Testis (tissue), 3 donors: ENCODE measurements around the gene RPN2. TPM values are rescaled to one million over a fixed set of nuclear protein-coding genes. Genes with fewer than 3 reads are reported as not detected.

ENCODE experiments used
- DNase-seq: peaks from one replicate; pipeline ENCODE4 v3.0.0-alpha.2; 2019
- H3K27ac ChIP-seq, 2 donors: fragments of 200-600 bp; sonication (generic); one replicate each; pipeline ENCODE4 v1.5.1; 2019
- H3K27me3 ChIP-seq: fragments of 200-600 bp; sonication (generic); one replicate; pipeline ENCODE4 v1.5.1; 2019
- H3K36me3 ChIP-seq: fragments of 200-600 bp; sonication (generic); one replicate; pipeline ENCODE4 v1.5.1; 2017; ENCODE audit warnings: low read depth; ENCODE audit errors: missing control alignments
- H3K4me1 ChIP-seq: fragments of 200-600 bp; sonication (generic); one replicate; pipeline ENCODE4 v1.5.1; 2019
- H3K4me3 ChIP-seq, 2 donors: fragments of 200-600 bp; sonication (generic); one replicate each; pipeline ENCODE4 v1.5.1; 2017 to 2019
- H3K9me3 ChIP-seq: fragments of 200-600 bp; sonication (generic); one replicate; pipeline ENCODE4 v1.5.1; 2017
- POLR2A ChIP-seq: fragments of 450-650 bp; IDR thresholded peaks from one replicate; pipeline ENCODE4 v1.6.1; 2017; ENCODE audit warnings: antibody characterized with exemption, mild to moderate bottlenecking, moderate library complexity
- WGBS, 2 donors: methylation state at CpG; one replicate each; pipeline ENCODE4 v1.1.5; 2018; 5-methylcytosine and 5-hydroxymethylcytosine counted together
- intact Hi-C: fragments of 100-400 bp; cut with DNase I; formaldehyde crosslinking; loops from one replicate; pipeline ENCODE4 v1.15.1; 2023; ENCODE audit warnings: low total_unique reads
- polyA plus RNA-seq: library from polyadenylated mRNA; stranded (reverse); fragments of 350-450 nt; fragmentation: Illumina TruSeq; extraction: RNeasy Lipid Tissue Mini Kit (QIAGEN cat#74804); gene quantifications from one replicate; pipeline ENCODE4 v1.2.3, GENCODE V29; 2014; ENCODE audit warnings: low read depth, low replicate concordance; ENCODE audit not compliant: insufficient read depth
- total RNA-seq, 2 donors: library from RNA; depleted of rRNA; stranded (reverse); fragments of >200 nt; gene quantifications; one replicate each; pipeline ENCODE4 v1.2.3, GENCODE V29; 2016
- TF ChIP-seq, protein P1 (sequence below), 3 experiments: fragments of 450-650 bp in 2 of 3; fragments of 200-600 bp in 1 of 3; sonication (generic) in 1 of 3; IDR thresholded peaks; one replicate each; pipeline ENCODE4 v1.5.1; 2016 to 2019; ENCODE audit warnings: antibody characterized with exemption in 3 of 3, mild to moderate bottlenecking in 2 of 3, moderate library complexity in 1 of 3

Gene RPN2
- total and polyA plus RNA-seq, 3 donors from 2014 or later, result 200 to 284 (median 235) TPM

DNA sequence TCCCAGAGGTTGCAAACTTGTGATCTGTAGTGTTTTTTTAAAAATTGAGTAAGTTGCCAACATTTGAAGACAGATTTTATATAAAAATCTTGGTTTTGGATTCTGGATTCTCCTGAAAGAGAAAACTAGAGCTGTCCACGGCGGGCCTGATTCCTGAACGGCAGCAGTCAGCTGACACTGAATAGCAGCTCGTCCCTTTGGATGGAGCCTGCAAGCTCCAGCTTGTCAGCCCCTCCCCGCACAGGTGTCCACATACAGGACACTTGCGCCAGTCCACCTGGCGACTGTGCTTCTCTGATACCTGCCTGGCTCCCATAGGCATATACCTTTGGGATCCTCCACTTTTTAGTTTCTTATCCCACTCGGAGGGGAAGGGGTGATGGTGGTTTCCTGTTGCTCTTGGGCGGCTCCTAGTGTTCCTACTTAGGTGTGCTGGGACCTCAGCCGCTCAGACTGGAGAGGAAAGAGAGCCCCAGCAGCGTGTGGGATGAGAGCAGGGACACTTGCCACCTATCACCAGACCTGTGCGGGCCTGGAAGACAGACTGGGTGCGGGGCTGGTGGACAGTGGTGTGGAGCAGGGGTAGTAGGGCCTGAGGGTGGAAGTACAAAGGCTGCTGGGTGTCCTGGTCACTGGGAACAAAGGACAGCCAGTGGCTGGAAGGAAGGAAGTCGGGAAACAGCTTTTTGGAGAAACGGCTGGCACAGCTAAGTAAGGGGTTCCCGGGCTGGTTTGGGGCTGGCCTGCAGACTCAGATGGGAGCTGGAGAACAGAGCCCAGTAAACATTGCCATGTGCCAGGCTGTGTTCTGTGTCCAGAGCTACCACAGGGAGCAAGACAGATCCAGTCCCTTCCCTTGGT lies 64.2 kb downstream of the RPN2 start:
- no peak for DNase-seq
- Histone ChIP-seq H3K4me3 (no peak overlapping the region), H3K27ac (no peak overlapping the region), H3K4me1 (no peaks in the 10 kb centered on the region), H3K36me3 (no peaks in the 10 kb centered on the region), H3K9me3 (no peaks in the 10 kb centered on the region), H3K27me3 (no peaks in the 10 kb centered on the region)
- 88 to 90% methylated on average over 13 to 16 of the region's 16 CpGs for WGBS, 2 donors
- intact Hi-C loops, result no loop called here
- TF ChIP-seq POLR2A, result no peak
- TF ChIP-seq, protein P1, sequence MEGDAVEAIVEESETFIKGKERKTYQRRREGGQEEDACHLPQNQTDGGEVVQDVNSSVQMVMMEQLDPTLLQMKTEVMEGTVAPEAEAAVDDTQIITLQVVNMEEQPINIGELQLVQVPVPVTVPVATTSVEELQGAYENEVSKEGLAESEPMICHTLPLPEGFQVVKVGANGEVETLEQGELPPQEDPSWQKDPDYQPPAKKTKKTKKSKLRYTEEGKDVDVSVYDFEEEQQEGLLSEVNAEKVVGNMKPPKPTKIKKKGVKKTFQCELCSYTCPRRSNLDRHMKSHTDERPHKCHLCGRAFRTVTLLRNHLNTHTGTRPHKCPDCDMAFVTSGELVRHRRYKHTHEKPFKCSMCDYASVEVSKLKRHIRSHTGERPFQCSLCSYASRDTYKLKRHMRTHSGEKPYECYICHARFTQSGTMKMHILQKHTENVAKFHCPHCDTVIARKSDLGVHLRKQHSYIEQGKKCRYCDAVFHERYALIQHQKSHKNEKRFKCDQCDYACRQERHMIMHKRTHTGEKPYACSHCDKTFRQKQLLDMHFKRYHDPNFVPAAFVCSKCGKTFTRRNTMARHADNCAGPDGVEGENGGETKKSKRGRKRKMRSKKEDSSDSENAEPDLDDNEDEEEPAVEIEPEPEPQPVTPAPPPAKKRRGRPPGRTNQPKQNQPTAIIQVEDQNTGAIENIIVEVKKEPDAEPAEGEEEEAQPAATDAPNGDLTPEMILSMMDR (IDR thresholded peaks at IDR 0.05), result no peak

DNA sequence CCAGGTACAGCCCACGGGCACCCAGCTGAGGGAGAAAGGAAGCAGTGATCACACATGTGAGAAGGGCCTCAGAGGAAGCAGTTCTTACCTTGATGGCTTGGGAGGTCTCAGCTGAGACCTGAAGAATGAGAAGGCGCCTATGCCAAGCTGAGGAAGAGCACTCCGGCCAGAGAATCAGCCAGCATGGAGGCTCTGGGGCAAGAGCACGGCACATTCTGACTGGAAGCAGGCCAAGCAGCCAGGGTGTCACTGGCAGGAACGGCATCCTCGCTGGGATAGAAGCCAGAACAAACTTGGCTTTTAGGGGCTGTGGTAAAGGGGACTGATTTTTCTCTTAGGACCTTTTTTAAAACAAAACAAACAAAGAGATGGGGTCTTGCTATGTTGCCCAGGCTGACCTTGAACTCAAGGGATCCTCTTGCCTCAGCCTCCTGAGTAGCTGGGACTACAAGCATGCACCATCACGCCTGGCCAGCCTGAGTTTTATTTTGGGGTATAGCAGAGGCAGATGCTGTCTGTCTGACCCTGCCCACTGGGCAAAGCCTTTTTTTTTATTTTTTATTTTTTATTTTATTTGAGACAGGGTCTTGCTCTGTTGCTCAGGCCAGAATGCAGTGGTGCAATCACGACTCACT lies 64.9 kb downstream of the RPN2 start:
- H3K4me1 ChIP-seq, result no peaks in the 10 kb centered on the region

DNA sequence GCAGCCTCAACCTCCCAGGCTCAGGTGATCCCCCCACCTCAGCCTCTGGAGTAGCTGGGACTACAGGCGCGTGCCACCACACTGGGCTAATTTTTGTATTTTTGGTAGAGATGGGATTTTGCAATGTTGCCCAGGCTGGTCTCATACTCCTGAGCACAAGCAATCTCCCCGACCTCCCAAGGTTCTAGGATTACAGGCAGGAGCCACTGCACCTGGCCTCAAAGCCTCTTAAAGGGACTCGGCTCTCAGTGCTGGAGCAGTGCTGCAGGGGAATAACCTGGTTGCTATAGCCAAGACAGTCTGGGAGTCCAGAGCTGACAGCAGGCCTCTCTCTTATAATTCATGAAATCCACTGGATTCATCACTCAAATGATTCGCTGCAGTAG lies 65.4 kb downstream of the RPN2 start:
- WGBS, 2 donors, result 79 to 100% methylated on average over 4 to 5 of the region's 5 CpGs
- intact Hi-C loops, result no loop called here
- no peaks in the 10 kb centered on the region for H3K27me3 ChIP-seq
- no peak overlapping the region for H3K4me3 ChIP-seq
- H3K9me3 ChIP-seq, result no peaks in the 10 kb centered on the region
- H3K4me1 ChIP-seq, result no peaks in the 10 kb centered on the region
- DNase-seq, result no peak
- H3K27ac ChIP-seq, result no peak overlapping the region
- no peak for TF ChIP-seq POLR2A
- TF ChIP-seq, protein P1 (IDR thresholded peaks at IDR 0.05), result no peak
- no peaks in the 10 kb centered on the region for H3K36me3 ChIP-seq

More for the DNA sequence above, 64.9 kb downstream of the RPN2 start:
- Histone ChIP-seq H3K36me3 (no peaks in the 10 kb centered on the region), H3K4me3 (no peak overlapping the region), H3K27ac (no peak overlapping the region), H3K27me3 (no peaks in the 10 kb centered on the region), H3K9me3 (no peaks in the 10 kb centered on the region)
- 65 to 69% methylated on average over 6 to 8 of the region's 8 CpGs for WGBS, 2 donors
- peak; percentile 34 for DNase-seq
- TF ChIP-seq, protein P1 (IDR thresholded peaks at IDR 0.05), result no peak
- TF ChIP-seq POLR2A, result no peak
- intact Hi-C loops, result no loop called here

DNA sequence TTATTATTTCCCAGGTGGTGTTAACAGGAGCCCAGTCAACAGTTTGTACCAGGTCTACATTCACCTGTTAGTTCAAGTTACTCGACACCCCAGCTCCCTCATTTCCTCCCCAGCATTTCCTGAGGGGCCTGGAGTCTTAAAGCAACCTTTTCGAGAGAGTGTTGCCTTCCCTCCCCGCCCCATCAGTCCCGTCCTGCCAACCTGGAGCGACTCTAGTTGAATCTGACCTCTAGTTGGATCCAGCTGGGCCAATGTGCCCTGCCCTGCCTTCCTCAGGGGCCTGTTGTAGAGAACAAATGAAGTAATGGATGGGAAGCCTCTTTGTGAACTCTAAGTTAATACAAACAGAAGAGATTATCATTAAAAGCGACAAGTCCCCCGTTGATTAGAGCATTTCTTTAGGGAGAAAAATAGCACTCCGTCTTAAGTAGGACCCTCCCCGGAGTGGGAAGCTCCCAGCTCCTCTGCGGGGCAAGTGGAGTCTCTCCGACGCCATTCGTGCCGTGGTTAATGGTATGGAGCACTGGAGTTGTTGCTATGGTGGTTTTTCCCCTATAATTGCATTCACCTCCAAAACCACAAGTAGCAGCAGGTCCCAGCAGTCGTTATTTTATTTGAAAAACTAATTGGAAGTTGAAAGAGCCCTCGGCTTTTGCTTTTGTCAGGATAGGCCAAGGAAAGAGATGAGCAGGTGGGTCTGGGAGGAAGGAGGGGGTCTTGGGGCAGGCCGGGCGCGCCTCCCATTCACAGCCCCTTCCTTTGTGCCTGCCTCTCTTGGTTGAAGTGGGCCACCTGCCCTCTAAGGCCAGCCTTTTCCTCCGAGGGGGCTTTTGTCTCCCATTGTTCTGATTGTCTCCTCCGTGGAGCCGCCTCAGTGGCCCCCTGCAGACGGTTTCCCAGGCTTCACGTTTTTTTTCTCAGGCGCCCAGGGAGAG lies 66.4 kb downstream of the RPN2 start:
- intact Hi-C loops, result no loop called here

More for the DNA sequence above, 66.4 kb downstream of the RPN2 start:
- Histone ChIP-seq H3K27ac (no peak overlapping the region), H3K36me3 (no peaks in the 10 kb centered on the region), H3K27me3 (no peaks in the 10 kb centered on the region), H3K4me3 (no peak overlapping the region), H3K4me1 (no peaks in the 10 kb centered on the region), H3K9me3 (no peaks in the 10 kb centered on the region)
- TF ChIP-seq, protein P1 (IDR thresholded peaks at IDR 0.05), result no peak
- no peak for TF ChIP-seq POLR2A
- WGBS, 2 donors, result 86 to 87% methylated on average over 24 to 25 of the region's 25 CpGs
- no peak for DNase-seq
